ENCODE results near the gene DDX41.

- TF ChIP-seq SUZ12 (IDR thresholded peaks at IDR 0.05; ENCODE audit: extremely low read depth, insufficient read depth, insufficient read length): no peak
- no peak for TF ChIP-seq ZNF274 (IDR thresholded peaks at IDR 0.05; ENCODE audit: low read depth, low read length)
- TF ChIP-seq YY1 (IDR thresholded peaks at IDR 0.05; ENCODE audit: insufficient read depth, insufficient read length): no peak
Observed at GRCh38 chr5:177471610-177472356, 45.0 kb downstream of the DDX41 start.

Measured in NT2/D1 (cell line).